Muscle layer of colon (tissue), 2 donors: Measurements from ENCODE around the gene IGLON5.

ENCODE experiments used
- H3K27ac ChIP-seq: one replicate; pipeline ENCODE4 v1.7.0; 2013; ENCODE audit warnings: low read depth, mild to moderate bottlenecking, low read length, moderate library complexity
- H3K27me3 ChIP-seq, 2 donors: one replicate each; pipeline ENCODE4 v1.7.0; 2013; ENCODE audit warnings: low read length in 2 of 2, mild to moderate bottlenecking in 2 of 2; ENCODE audit not compliant: insufficient read depth in 2 of 2, control insufficient read depth in 1 of 2
- H3K36me3 ChIP-seq: one replicate; pipeline ENCODE4 v1.7.0; 2013; ENCODE audit warnings: mild to moderate bottlenecking, low read length; ENCODE audit not compliant: insufficient read depth
- H3K4me1 ChIP-seq: one replicate; pipeline ENCODE4 v1.7.0; 2013; ENCODE audit warnings: mild to moderate bottlenecking, low read length; ENCODE audit not compliant: insufficient read depth
- H3K4me3 ChIP-seq, 2 donors: one replicate each; pipeline ENCODE4 v1.7.0; 2013; ENCODE audit warnings: low read length in 2 of 2, low read depth in 1 of 2, mild to moderate bottlenecking in 1 of 2, moderate library complexity in 1 of 2
- H3K9ac ChIP-seq: one replicate; pipeline ENCODE4 v1.7.0; 2013; ENCODE audit warnings: low read length
- H3K9me3 ChIP-seq: one replicate; pipeline ENCODE4 v1.7.0; 2013; ENCODE audit warnings: mild to moderate bottlenecking, low read length
- donor health status: abdominal sarcoma.
- donor health status: Adenocarcinoma of cecum.

Gene IGLON5

DNA sequence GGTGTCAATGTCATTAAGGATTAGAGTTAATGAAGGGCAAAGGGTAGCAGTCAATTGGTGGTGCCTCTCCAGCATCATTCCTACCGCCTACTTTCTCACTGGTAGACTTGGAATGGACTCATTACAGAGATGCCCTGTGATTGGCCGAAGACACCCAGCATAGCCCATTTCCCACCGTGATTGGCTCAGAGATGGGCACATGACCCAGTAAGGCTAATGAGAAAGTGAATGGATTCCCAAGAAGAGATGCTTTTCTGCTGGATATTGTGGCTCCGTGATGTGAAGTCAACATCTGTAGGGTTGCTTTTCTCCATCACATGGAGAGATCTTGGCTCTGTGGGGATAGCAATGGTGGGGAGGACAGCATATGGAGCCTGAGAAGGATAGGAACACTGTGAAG lies 18.9 kb downstream of the IGLON5 start:
- no peak overlapping the region for H3K27ac ChIP-seq
- H3K4me3 ChIP-seq, result no peak overlapping the region
- peaks cover 3 to 42% of the 10 kb centered on the region in 2 donors for H3K27me3 ChIP-seq
- H3K4me1 ChIP-seq, result no peaks in the 10 kb centered on the region
- no peaks in the 10 kb centered on the region for H3K36me3 ChIP-seq
- H3K9ac ChIP-seq, result no peak overlapping the region
- no peaks in the 10 kb centered on the region for H3K9me3 ChIP-seq

DNA sequence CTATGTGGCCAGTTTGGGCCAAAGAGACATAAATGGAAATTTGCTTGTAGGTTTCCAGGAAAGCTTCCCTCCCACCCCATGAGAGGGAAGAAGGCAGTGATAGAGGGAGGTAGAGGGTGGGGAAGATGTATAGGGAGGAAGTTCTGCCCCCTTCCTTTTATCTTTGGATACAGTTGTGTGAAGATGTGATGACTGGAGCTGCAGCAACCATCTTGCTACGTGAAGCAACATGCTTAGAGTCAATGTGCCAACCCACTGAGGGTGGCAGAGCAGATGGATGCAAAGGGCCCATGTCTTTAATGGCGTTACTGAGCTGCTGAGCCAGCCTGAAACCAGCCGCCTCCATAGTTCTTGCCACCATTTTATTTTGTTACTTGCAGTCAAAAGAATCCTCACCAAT lies 19.7 kb downstream of the IGLON5 start:
- peaks cover 3 to 34% of the 10 kb centered on the region in 2 donors for H3K27me3 ChIP-seq
- no peaks in the 10 kb centered on the region for H3K9me3 ChIP-seq
- H3K36me3 ChIP-seq, result no peaks in the 10 kb centered on the region
- H3K9ac ChIP-seq, result no peak overlapping the region
- H3K4me1 ChIP-seq, result no peaks in the 10 kb centered on the region
- H3K27ac ChIP-seq, result no peak overlapping the region
- H3K4me3 ChIP-seq, result no peak overlapping the region

DNA sequence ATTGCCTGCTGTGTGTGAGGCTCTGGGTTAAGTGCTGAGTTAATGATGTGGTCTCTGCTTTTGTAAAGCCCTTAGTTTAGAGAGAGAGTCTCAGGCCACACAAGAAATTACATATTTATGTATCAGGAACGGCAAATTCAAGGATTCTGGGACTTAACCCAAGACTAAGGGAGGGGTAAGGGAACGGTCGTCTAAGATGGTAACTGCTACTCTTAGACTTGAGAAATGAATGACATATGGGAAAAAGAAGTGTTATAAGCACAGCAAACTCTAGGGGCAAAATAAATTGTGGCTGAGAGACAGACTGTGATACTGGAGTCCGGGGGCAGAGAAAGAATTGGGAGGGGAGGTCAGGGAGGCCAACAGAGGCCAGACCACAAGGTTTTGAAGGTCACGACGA lies 20.3 kb downstream of the IGLON5 start:
- Histone ChIP-seq H3K27me3 (peaks cover 3 to 30% of the 10 kb centered on the region in 2 donors), H3K9me3 (no peaks in the 10 kb centered on the region), H3K9ac (no peak overlapping the region), H3K27ac (no peak overlapping the region), H3K4me3 (no peak overlapping the region), H3K36me3 (no peaks in the 10 kb centered on the region), H3K4me1 (no peaks in the 10 kb centered on the region)

DNA sequence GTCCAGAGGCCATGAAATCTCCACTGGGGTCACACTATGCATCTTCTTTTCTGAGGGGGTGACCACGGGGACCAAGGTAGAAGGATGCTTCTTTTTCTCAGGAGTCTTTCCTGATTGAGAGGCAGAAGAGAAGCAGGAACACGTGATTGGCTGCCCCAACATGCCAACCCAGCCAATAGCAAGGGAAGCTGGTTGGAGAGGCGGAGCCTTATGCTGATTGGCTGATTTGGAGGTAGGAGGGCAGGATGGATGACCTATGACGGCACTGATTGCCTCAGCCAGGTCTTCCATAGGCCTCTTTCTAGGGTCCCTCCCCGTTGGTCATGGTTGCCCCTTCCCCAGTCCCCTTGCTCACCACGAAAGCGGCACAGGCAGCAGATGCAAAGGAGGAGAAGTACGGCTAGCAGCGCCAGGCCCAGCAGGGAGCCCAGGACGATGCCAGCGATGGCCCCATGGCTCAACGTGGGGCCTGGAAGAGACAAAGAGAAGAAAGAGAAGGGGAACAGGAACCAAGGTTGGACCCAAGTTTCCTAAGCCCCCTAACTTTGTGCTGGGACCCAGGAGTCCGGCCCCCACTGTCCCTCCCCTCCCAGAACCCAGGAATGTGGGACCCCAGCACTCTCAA lies 22.5 kb downstream of the IGLON5 start:
- no peak overlapping the region for H3K27ac ChIP-seq
- H3K36me3 ChIP-seq, result no peaks in the 10 kb centered on the region
- H3K4me3 ChIP-seq, result no peak overlapping the region
- H3K9ac ChIP-seq, result no peak overlapping the region
- peaks cover 3% of the 10 kb centered on the region for H3K4me1 ChIP-seq
- H3K27me3 ChIP-seq, result peaks cover 0 to 8% of the 10 kb centered on the region in 2 donors
- no peaks in the 10 kb centered on the region for H3K9me3 ChIP-seq

DNA sequence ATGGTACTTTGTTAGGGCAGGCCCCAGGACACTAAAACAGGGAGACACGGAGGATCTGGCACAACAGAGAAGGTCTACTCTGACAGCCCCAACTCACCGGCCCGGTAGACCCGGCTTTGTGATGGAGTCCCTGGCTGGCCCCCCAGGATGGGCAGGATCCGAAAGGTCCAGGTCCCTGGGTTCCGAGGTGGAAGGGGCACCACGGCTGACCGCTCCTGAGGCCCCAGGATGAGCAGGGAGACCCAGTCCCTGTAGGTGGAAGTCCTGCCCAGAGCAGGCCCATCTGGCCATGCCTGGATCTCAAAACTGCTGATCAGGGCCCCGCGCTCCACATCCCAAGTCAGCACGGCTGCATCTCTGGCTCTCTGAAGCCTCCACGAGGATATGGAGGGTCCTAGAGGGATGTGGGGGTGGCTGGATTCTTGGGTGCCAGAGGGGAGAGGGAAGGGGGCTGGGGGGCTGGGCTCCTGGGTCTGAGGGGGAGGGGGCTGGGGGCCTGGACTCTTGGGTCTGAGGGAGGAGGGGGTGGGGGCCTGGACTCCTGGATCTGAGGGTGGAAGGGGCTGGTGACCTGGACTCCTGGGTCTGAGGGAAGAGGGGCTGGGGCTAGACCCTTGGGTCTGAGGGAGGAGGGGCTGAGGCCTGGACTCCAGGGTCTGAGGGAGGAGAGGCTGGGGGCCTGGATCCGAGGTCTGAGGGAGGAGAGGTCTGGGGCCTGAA lies 25.9 kb downstream of the IGLON5 start:
- Histone ChIP-seq H3K9ac (no peak overlapping the region), H3K27me3 (no peaks in the 10 kb centered on the region), H3K9me3 (no peaks in the 10 kb centered on the region), H3K36me3 (no peaks in the 10 kb centered on the region), H3K4me1 (peaks cover 9% of the 10 kb centered on the region), H3K27ac (no peak overlapping the region), H3K4me3 (no peak overlapping the region)

DNA sequence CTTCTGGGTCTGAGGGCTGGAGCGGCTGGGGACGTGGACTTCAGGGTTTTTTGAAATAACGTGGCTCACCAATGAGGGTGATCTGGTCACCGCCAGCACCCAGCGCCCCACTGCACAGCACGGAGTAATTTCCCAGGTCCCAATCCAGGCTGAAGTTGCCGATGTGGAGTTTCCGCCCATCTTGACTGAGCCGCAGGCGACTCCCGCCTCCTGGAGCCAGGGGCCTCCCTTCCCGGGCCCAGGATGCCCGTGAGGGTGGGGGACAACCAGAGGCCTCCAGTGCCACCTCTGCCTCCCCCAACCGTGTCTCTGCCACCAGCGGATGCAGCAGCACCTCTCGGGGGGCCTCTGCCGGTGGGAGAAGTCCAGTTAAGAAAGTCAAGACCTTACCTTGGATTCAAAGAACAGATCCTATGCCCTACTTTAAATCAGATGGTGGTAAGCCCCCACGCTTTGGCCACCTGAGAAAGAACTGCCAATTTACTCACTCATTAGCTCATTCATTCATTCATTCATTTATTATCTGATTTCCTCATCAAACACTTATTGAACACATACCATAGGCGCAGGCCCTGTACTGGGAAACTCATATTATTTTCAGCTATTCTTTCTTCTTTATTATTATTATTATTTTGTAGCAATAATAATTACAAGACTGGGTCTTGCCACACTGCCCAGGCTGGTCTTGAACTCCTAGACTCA lies 26.6 kb downstream of the IGLON5 start:
- peaks cover 9% of the 10 kb centered on the region for H3K4me1 ChIP-seq

DNA sequence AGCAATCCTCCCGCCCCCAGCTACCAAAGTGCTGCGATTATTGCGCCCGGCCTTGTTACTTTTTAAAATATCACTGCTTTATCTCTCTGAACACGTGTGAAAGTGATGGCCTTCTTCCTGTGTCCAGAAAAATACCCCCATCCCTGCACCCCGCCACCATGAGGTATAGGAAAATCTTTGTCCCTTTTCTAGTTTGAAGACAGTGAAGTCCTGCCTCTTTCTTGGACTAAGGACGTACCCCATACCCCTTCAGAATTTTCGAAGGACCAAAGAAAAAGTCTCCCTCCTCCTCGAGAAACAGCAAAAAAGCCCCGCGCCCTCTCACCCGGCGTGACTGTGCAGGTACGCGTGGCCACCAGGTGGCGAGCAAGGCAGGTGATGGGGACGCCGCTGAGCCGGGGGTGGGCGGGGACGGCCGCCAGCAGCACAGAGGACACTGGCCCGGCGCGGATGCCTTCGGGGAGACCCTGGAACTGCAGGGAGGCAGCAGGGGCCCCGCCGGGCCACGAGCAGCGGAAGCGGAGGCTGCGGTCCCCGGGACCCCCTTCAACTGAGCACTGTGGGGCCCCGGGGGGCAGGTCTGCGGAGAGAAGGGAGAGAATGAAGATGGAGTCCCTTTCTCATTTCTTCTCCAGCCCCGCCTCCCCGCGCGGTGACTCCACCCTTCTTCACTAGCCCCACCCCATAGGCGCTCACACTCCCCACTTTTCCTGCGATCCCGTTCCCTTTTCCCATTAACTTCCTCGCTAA lies 27.3 kb downstream of the IGLON5 start:
- H3K36me3 ChIP-seq, result no peaks in the 10 kb centered on the region
- no peak overlapping the region for H3K9ac ChIP-seq
- H3K4me3 ChIP-seq, result peak overlapping the region; percentile 51 to 54
- no peaks in the 10 kb centered on the region for H3K9me3 ChIP-seq
- peaks cover 9% of the 10 kb centered on the region for H3K4me1 ChIP-seq
- H3K27me3 ChIP-seq, result no peaks in the 10 kb centered on the region
- peak overlapping the region; percentile 46 for H3K27ac ChIP-seq

More for the DNA sequence above, 26.6 kb downstream of the IGLON5 start:
- Histone ChIP-seq H3K36me3 (no peaks in the 10 kb centered on the region), H3K9ac (no peak overlapping the region), H3K27ac (no peak overlapping the region), H3K4me3 (no peak overlapping the region), H3K9me3 (no peaks in the 10 kb centered on the region), H3K27me3 (no peaks in the 10 kb centered on the region)

DNA sequence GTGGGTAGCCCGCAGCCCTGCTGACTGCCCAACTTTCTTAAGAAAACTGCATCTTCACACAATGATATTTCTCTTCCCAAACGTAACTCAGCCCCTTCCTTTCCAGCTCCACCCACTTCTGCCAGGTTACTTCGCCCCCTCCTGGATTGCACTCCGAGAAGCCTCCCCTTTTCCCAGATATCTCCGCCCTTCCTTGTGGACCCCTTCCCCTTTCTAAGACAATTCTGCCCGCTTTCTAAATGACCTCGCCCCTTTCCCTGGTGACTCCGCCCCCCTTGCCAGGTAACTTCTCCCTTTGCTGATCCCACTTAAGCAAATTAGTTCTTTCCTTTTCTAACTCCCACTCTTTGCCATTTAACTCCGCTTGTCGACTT lies 27.9 kb downstream of the IGLON5 start:
- H3K9ac ChIP-seq, result no peak overlapping the region

DNA sequence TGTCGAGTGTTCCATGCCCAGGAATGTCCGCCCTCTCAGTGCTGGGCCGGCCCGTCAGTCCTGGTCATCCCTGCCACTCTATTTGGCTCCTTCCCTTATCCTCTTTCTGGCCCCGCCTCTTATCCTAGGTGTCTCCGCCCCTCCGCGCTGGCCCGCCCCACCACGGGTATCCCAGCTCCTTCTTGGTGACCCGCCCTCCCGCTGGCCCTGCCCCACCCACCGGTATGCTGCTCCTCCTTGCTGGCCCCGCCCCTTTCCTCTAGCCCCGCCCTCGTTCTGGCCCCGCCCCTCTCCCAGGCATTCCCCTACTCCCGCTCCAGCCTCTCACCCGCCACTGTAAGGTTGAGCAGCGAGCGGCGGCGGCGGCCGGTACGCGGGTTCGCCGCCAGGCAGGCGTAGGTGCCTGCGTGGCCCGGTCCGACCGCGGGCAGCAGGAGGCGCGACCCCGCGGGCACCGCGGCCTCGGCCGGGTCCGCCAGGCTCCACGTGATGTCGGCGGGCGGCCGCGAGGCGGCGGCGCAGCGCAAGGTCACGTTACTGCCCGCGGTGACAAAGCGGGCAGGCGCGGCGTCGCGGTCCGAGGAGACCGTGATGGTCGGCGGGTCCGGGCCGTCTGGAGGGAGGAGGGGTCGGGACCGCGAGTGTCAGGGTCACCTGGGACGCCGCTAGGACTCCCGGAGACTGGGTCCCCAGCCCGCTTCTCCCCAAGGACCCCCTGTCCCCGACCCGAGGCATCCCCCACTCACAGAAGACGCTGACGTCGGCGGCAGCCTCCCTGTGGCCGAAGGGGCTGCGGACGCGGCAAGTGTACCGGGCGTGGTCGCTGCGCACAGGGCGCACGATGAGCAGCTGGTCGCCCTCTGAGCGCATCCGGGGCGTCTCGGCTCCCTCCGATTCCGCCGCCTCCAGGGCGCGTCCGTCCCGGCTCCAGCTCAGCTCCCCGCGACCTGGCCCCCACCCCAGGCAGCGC lies 28.5 kb downstream of the IGLON5 start:
- H3K27me3 ChIP-seq, result no peaks in the 10 kb centered on the region
- H3K4me1 ChIP-seq, result peaks cover 9% of the 10 kb centered on the region
- H3K4me3 ChIP-seq, result peak overlapping the region; percentile 51 to 54
- peak overlapping the region; percentile 46 for H3K27ac ChIP-seq
- H3K9ac ChIP-seq, result peak overlapping the region; percentile 33
- no peaks in the 10 kb centered on the region for H3K36me3 ChIP-seq
- no peaks in the 10 kb centered on the region for H3K9me3 ChIP-seq

More for the DNA sequence above, 27.9 kb downstream of the IGLON5 start:
- no peaks in the 10 kb centered on the region for H3K36me3 ChIP-seq
- peak overlapping the region; percentile 46 for H3K27ac ChIP-seq
- no peaks in the 10 kb centered on the region for H3K9me3 ChIP-seq
- peaks cover 9% of the 10 kb centered on the region for H3K4me1 ChIP-seq
- no peaks in the 10 kb centered on the region for H3K27me3 ChIP-seq
- peak overlapping the region; percentile 51 to 54 for H3K4me3 ChIP-seq

DNA sequence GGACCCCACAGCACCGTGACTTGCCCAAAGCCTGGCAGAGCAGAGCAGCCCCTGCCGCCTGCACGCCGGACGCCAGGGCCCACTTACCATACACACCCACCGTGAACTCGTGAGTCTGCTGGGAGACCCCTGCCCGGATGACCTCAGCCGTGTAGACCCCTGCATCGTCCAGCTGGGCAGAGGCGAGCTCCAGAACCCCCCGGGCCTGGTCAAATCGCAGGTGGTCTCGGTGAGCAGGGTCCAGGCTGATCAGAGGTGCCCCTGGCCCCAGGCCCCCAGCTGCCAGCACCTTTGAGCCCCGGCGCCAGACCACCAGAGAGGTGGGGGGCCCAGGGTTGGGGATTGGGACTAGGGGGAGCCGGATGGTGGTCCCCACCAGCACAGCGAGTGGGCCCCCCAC lies 29.6 kb downstream of the IGLON5 start:
- no peak overlapping the region for H3K27ac ChIP-seq

More for the DNA sequence above, 29.6 kb downstream of the IGLON5 start:
- Histone ChIP-seq H3K4me3 (no peak overlapping the region), H3K27me3 (no peaks in the 10 kb centered on the region), H3K9ac (no peak overlapping the region), H3K36me3 (no peaks in the 10 kb centered on the region), H3K9me3 (no peaks in the 10 kb centered on the region), H3K4me1 (peaks cover 9% of the 10 kb centered on the region)
